Skeletal muscle tissue (tissue), 4 donors: ENCODE data around the gene FCMR. TPM values are rescaled to one million over a fixed set of nuclear protein-coding genes. Genes with fewer than 3 reads are reported as not detected.

Experiments used
- H3K27ac ChIP-seq: one replicate; pipeline ENCODE4 v1.7.0; 2013; ENCODE audit warnings: mild to moderate bottlenecking, low read depth, low read length, inconsistent platforms
- H3K27me3 ChIP-seq, 3 donors: one replicate each; pipeline ENCODE4 v1.7.0; 2013; ENCODE audit warnings: low read length in 3 of 3; ENCODE audit not compliant: control insufficient read depth in 3 of 3, insufficient read depth in 3 of 3
- H3K36me3 ChIP-seq, 3 donors: one replicate each; pipeline ENCODE4 v1.7.0; 2013; ENCODE audit warnings: low read length in 3 of 3; ENCODE audit not compliant: control insufficient read depth in 3 of 3, insufficient read depth in 3 of 3
- H3K4me1 ChIP-seq, 3 donors: one replicate each; pipeline ENCODE4 v1.7.0; 2013; ENCODE audit warnings: low read length in 3 of 3, mild to moderate bottlenecking in 3 of 3; ENCODE audit not compliant: control insufficient read depth in 3 of 3, insufficient read depth in 3 of 3
- H3K4me3 ChIP-seq, 3 donors: one replicate each; pipeline ENCODE4 v1.7.0; 2013; ENCODE audit warnings: low read length in 3 of 3
- H3K9ac ChIP-seq, 3 donors: one replicate each; pipeline ENCODE4 v1.7.0; 2013; ENCODE audit warnings: low read length in 3 of 3, mild to moderate bottlenecking in 3 of 3, moderate library complexity in 2 of 3, low read depth in 1 of 3
- H3K9me3 ChIP-seq, 3 donors: one replicate each; pipeline ENCODE4 v1.7.0; 2013; ENCODE audit warnings: low read length in 3 of 3; ENCODE audit not compliant: control insufficient read depth in 3 of 3
- total RNA-seq: library from RNA; depleted of rRNA; stranded (reverse); fragments of >200 nt; gene quantifications from one replicate; pipeline ENCODE4 v1.2.3, GENCODE V29; 2014
- donor health status: Osteomylitis.

Gene FCMR
- 0.52 TPM for total RNA-seq

GRCh38 chr1:206921772-206922265 is at the start of gene FCMR:
FCMR (minus strand) TSS chr1:206921941; CDS start chr1:206921854, 87 bp downstream.
- H3K9me3 ChIP-seq: no peaks in the 10 kb centered on the region
- H3K9ac ChIP-seq: peak within 1 kb of the TSS in 1 of 3 donors; percentile 27
- peak within 1 kb of the TSS; percentile 21 for H3K27ac ChIP-seq
- H3K27me3 ChIP-seq: peaks cover 0 to 3% (median 0%) of the 10 kb centered on the region in 3 donors
- H3K4me3 ChIP-seq: no peak within 1 kb of the TSS
- H3K4me1 ChIP-seq: peaks cover 0 to 16% (median 6%) of the 10 kb centered on the region in 3 donors
- H3K36me3 ChIP-seq: no peaks in the 10 kb centered on the region

- Histone ChIP-seq H3K4me3 (no peak overlapping the region), H3K4me1 (no peaks in the 10 kb centered on the region), H3K9me3 (no peaks in the 10 kb centered on the region), H3K27ac (no peak overlapping the region), H3K36me3 (no peaks in the 10 kb centered on the region), H3K9ac (no peak overlapping the region), H3K27me3 (peaks cover 0 to 6% (median 5%) of the 10 kb centered on the region in 3 donors)
Measured at GRCh38 chr1:206971029-206971655, 49.4 kb upstream of the FCMR start.

GRCh38 chr1:206970446-206970845 is 48.7 kb upstream of the FCMR start, which contains the start of gene FCAMR:
FCAMR (minus strand) TSS chr1:206970460; CDS start chr1:206970125, 335 bp downstream.
- no peaks in the 10 kb centered on the region for H3K4me1 ChIP-seq
- H3K36me3 ChIP-seq: no peaks in the 10 kb centered on the region
- peaks cover 0 to 6% (median 5%) of the 10 kb centered on the region in 3 donors for H3K27me3 ChIP-seq
- H3K27ac ChIP-seq: no peak within 1 kb of the TSS
- H3K9ac ChIP-seq: no peak within 1 kb of the TSS
- H3K4me3 ChIP-seq: no peak within 1 kb of the TSS
- H3K9me3 ChIP-seq: no peaks in the 10 kb centered on the region

- no peak overlapping the region for H3K9ac ChIP-seq
- H3K4me3 ChIP-seq: no peak overlapping the region
- no peaks in the 10 kb centered on the region for H3K4me1 ChIP-seq
- no peaks in the 10 kb centered on the region for H3K36me3 ChIP-seq
- H3K27me3 ChIP-seq: peaks cover 0 to 6% (median 5%) of the 10 kb centered on the region in 3 donors
- no peak overlapping the region for H3K27ac ChIP-seq
- H3K9me3 ChIP-seq: no peaks in the 10 kb centered on the region
Measured at GRCh38 chr1:206969090-206969489, 47.3 kb upstream of the FCMR start.

GRCh38 chr1:206967096-206967849 is 45.5 kb upstream of the FCMR start:
- Histone ChIP-seq H3K27me3 (peaks cover 0 to 6% (median 5%) of the 10 kb centered on the region in 3 donors), H3K9me3 (no peaks in the 10 kb centered on the region), H3K27ac (no peak overlapping the region), H3K4me3 (no peak overlapping the region), H3K9ac (no peak overlapping the region), H3K36me3 (no peaks in the 10 kb centered on the region), H3K4me1 (no peaks in the 10 kb centered on the region)

GRCh38 chr1:206965781-206966180 is 44.0 kb upstream of the FCMR start:
- Histone ChIP-seq H3K9me3 (no peaks in the 10 kb centered on the region), H3K4me1 (no peaks in the 10 kb centered on the region), H3K36me3 (no peaks in the 10 kb centered on the region), H3K27ac (no peak overlapping the region), H3K4me3 (no peak overlapping the region), H3K9ac (no peak overlapping the region), H3K27me3 (peaks cover 0 to 6% (median 0%) of the 10 kb centered on the region in 3 donors)

- Histone ChIP-seq H3K9ac (no peak overlapping the region), H3K4me3 (no peak overlapping the region), H3K9me3 (no peaks in the 10 kb centered on the region)
Measured at GRCh38 chr1:206963740-206964139, 42.0 kb upstream of the FCMR start.

GRCh38 chr1:206963119-206963712 is 41.5 kb upstream of the FCMR start:
- H3K36me3 ChIP-seq: no peaks in the 10 kb centered on the region
- no peak overlapping the region for H3K9ac ChIP-seq
- no peaks in the 10 kb centered on the region for H3K4me1 ChIP-seq
- no peaks in the 10 kb centered on the region for H3K9me3 ChIP-seq
- H3K27ac ChIP-seq: no peak overlapping the region
- H3K27me3 ChIP-seq: peaks cover 0 to 4% (median 0%) of the 10 kb centered on the region in 3 donors
- H3K4me3 ChIP-seq: no peak overlapping the region

More at GRCh38 chr1:206963740-206964139, 42.0 kb upstream of the FCMR start:
- no peak overlapping the region for H3K27ac ChIP-seq
- H3K27me3 ChIP-seq: peaks cover 0 to 4% (median 0%) of the 10 kb centered on the region in 3 donors
- H3K36me3 ChIP-seq: no peaks in the 10 kb centered on the region
- no peaks in the 10 kb centered on the region for H3K4me1 ChIP-seq

- Histone ChIP-seq H3K36me3 (no peaks in the 10 kb centered on the region), H3K9ac (no peak overlapping the region), H3K4me1 (no peaks in the 10 kb centered on the region), H3K27me3 (peaks cover 0 to 4% (median 0%) of the 10 kb centered on the region in 3 donors), H3K27ac (no peak overlapping the region), H3K9me3 (no peaks in the 10 kb centered on the region), H3K4me3 (no peak overlapping the region)
Measured at GRCh38 chr1:206962272-206962671, 40.5 kb upstream of the FCMR start.
